Liver (tissue), 9 donors: Measurements from ENCODE around the gene LRRC47. TPM values are rescaled to one million over a fixed set of nuclear protein-coding genes. Genes with fewer than 3 reads are reported as not detected.

Experiments
- DNase-seq: peaks from one replicate; pipeline ENCODE4 v3.0.0-alpha.2; 2017; ENCODE audit warnings: low spot score
- H3K27ac ChIP-seq, 2 donors: one replicate each; pipeline ENCODE4 v1.7.0; 2013; ENCODE audit warnings: inconsistent platforms in 2 of 2, low read length in 2 of 2, control low read depth in 1 of 2, low read depth in 1 of 2, mild to moderate bottlenecking in 1 of 2
- H3K27me3 ChIP-seq, 4 donors: one replicate each; pipeline versions ENCODE4 v1.6.1 to v1.7.0; 2013; ENCODE audit warnings: low read length in 3 of 4, inconsistent platforms in 1 of 4, mild to moderate bottlenecking in 1 of 4, moderate library complexity in 1 of 4; ENCODE audit not compliant: control insufficient read depth in 4 of 4, insufficient read depth in 4 of 4
- H3K36me3 ChIP-seq, 4 donors: one replicate each; pipeline versions ENCODE4 v1.6.1 to v1.7.0; 2013; ENCODE audit warnings: low read length in 3 of 4, mild to moderate bottlenecking in 3 of 4, low read depth in 1 of 4, moderate library complexity in 1 of 4; ENCODE audit not compliant: control insufficient read depth in 4 of 4, insufficient read depth in 3 of 4
- H3K4me1 ChIP-seq, 4 donors: one replicate each; pipeline versions ENCODE4 v1.6.1 to v1.7.0; 2013; ENCODE audit warnings: low read length in 3 of 4, mild to moderate bottlenecking in 3 of 4, moderate library complexity in 1 of 4; ENCODE audit not compliant: control insufficient read depth in 4 of 4, insufficient read depth in 4 of 4
- H3K4me3 ChIP-seq, 3 donors: one replicate each; pipeline versions ENCODE4 v1.6.1 to v1.7.0; 2013; ENCODE audit warnings: low read length in 3 of 3, control low read depth in 1 of 3, low read depth in 1 of 3, mild to moderate bottlenecking in 1 of 3
- H3K9ac ChIP-seq, 2 donors: one replicate each; pipeline ENCODE4 v1.7.0; 2013; ENCODE audit warnings: low read length in 2 of 2, mild to moderate bottlenecking in 2 of 2, moderate library complexity in 2 of 2, control low read depth in 1 of 2, low read depth in 1 of 2
- H3K9me3 ChIP-seq, 4 donors: one replicate each; pipeline versions ENCODE4 v1.6.1 to v1.7.0; 2013; ENCODE audit warnings: low read length in 3 of 4; ENCODE audit not compliant: control insufficient read depth in 4 of 4
- EGR1 ChIP-seq, 2 donors: IDR thresholded peaks; 2 replicates each; pipeline ENCODE4 v1.6.1; 2016 to 2018; ENCODE audit warnings: antibody characterized with exemption in 2 of 2, low read depth in 2 of 2
- FOXA1 ChIP-seq: IDR thresholded peaks from 2 replicates; pipeline ENCODE4 v1.6.1; 2016; ENCODE audit warnings: antibody characterized with exemption
- FOXA2 ChIP-seq: IDR thresholded peaks from 2 replicates; pipeline ENCODE4 v1.6.1; 2016; ENCODE audit warnings: antibody characterized with exemption
- HNF4A ChIP-seq, 2 donors: conservative IDR thresholded peaks; 2 replicates each; pipeline ENCODE4 v1.6.1; 2016; ENCODE audit warnings: antibody characterized with exemption in 2 of 2, mild to moderate bottlenecking in 2 of 2
- HNF4G ChIP-seq: IDR thresholded peaks from 2 replicates; pipeline ENCODE4 v1.6.1; 2016; ENCODE audit warnings: antibody characterized with exemption
- MAX ChIP-seq: IDR thresholded peaks from 2 replicates; pipeline ENCODE4 v1.6.1; 2016; ENCODE audit warnings: antibody characterized with exemption
- NR2F2 ChIP-seq: IDR thresholded peaks from 2 replicates; pipeline ENCODE4 v1.6.1; 2016; ENCODE audit warnings: antibody characterized with exemption
- RAD21 ChIP-seq, 2 donors: IDR thresholded peaks; 2 replicates each; pipeline ENCODE4 v1.6.1; 2016; ENCODE audit warnings: antibody characterized with exemption in 2 of 2, mild to moderate bottlenecking in 2 of 2
- REST ChIP-seq: IDR thresholded peaks from 2 replicates; pipeline ENCODE4 v1.6.1; 2016; ENCODE audit warnings: antibody characterized with exemption, mild to moderate bottlenecking
- RXRA ChIP-seq, 2 donors: IDR thresholded peaks; 2 replicates each; pipeline ENCODE4 v1.6.1; 2017 to 2018; ENCODE audit warnings: antibody characterized with exemption in 2 of 2, mild to moderate bottlenecking in 1 of 2
- TAF1 ChIP-seq: conservative IDR thresholded peaks from 2 replicates; pipeline ENCODE4 v1.6.1; 2016; ENCODE audit warnings: antibody characterized with exemption, mild to moderate bottlenecking
- YY1 ChIP-seq: IDR thresholded peaks from 2 replicates; pipeline ENCODE4 v1.6.1; 2016; ENCODE audit warnings: antibody characterized with exemption, mild to moderate bottlenecking
- ZBTB33 ChIP-seq: IDR thresholded peaks from 2 replicates; pipeline ENCODE4 v1.6.1; 2016; ENCODE audit warnings: antibody characterized with exemption
- WGBS: extraction: QIAGEN DNeasy Blood & Tissue Kit; methylation state at CpG from one replicate; pipeline ENCODE4 v1.1.7; 2013; 5-methylcytosine and 5-hydroxymethylcytosine counted together
- polyA plus RNA-seq, 2 donors: library from polyadenylated mRNA; stranded (reverse) in 1 of 2; unstranded in 1 of 2; fragments of 200-250 nt in 1 of 2; fragments of >200 nt in 1 of 2; fragmentation: Nextera tagmentation in 1 of 2; extraction: Ambion mirVana in 1 of 2; gene quantifications; one replicate each; pipeline versions ENCODE4 v1.2.1 to v1.2.3, GENCODE V29; 2013 to 2015
- total RNA-seq, 2 donors: library from RNA; depleted of rRNA; stranded (reverse); fragments of >200 nt; gene quantifications; one replicate each; pipeline ENCODE4 v1.2.3, GENCODE V29; 2014
- TF ChIP-seq, protein P1 (sequence below): IDR thresholded peaks from 2 replicates; pipeline ENCODE4 v1.6.1; 2016; ENCODE audit warnings: antibody characterized with exemption
- donor health status: healthy.
- donor health status: healthy.
- donor health status: healthy.
- donor health status: healthy.
- donor health status: healthy.

LRRC47 gene
- total and polyA plus RNA-seq, 4 donors: 8.7 to 23.8 (median 15.4) TPM

- H3K36me3 ChIP-seq: peaks cover 1 to 29% (median 8%) of the 10 kb centered on the region in 4 donors
Measured at GRCh38 chr1:3736708-3737107, 59.6 kb downstream of the LRRC47 start.

DNA sequence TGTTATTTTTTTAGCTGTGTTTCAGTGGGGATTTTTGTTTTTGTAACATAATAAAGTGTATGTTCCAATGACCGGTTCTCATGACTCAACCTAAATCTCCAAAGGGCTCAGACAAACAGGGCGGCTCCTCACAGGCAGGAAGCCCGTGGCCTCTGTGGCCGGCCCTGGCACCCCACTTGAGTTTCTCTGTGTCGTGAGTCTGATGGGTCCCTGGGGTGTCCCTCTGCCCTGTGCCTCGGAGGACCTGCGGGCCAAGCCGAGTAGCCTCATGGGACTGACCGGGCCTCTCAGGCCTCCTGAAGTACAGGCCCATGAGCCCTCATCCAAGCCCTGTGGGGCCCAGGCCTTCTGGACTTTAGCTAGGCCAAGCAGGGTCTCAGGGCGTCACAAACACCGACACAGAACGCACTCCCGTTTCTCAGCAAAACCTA, 60.2 kb downstream of the LRRC47 start:
- Histone ChIP-seq H3K9me3 (no peaks in the 10 kb centered on the region), H3K36me3 (peaks cover 1 to 28% (median 8%) of the 10 kb centered on the region in 4 donors), H3K9ac (no peak overlapping the region), H3K27ac (no peak overlapping the region), H3K27me3 (no peaks in the 10 kb centered on the region), H3K4me3 (no peak overlapping the region), H3K4me1 (peaks cover 5 to 21% (median 16%) of the 10 kb centered on the region in 4 donors)
- TF ChIP-seq RAD21 (IDR thresholded peaks at IDR 0.05): no peak
- no peak for DNase-seq
- WGBS: 95% methylated on average over 13 of the region's 13 CpGs

More at GRCh38 chr1:3736708-3737107, 59.6 kb downstream of the LRRC47 start:
- no peak for TF ChIP-seq REST
- TF ChIP-seq MAX: no peak
- TF ChIP-seq EGR1 (IDR thresholded peaks at IDR 0.05; ENCODE audit: low read depth in 2 of 2): no peak
- no peak for TF ChIP-seq TAF1
- TF ChIP-seq RXRA (IDR thresholded peaks at IDR 0.05): no peak
- no peak for TF ChIP-seq ZBTB33
- no peak for TF ChIP-seq RAD21 (IDR thresholded peaks at IDR 0.05)
- TF ChIP-seq HNF4G: no peak
- TF ChIP-seq NR2F2: no peak
- no peak for TF ChIP-seq HNF4A (conservative IDR thresholded peaks at IDR 0.05)
- TF ChIP-seq FOXA1: no peak
- 94% methylated on average over 14 of the region's 14 CpGs for WGBS
- Histone ChIP-seq H3K27ac (no peak overlapping the region), H3K9me3 (no peaks in the 10 kb centered on the region), H3K4me3 (no peak overlapping the region), H3K4me1 (peaks cover 5 to 21% (median 16%) of the 10 kb centered on the region in 4 donors), H3K27me3 (no peaks in the 10 kb centered on the region), H3K9ac (no peak overlapping the region)
- no peak for DNase-seq

- WGBS: 89% methylated on average over 13 of the region's 13 CpGs
- no peak overlapping the region for H3K9ac ChIP-seq
- H3K4me1 ChIP-seq: peaks cover 3 to 20% (median 16%) of the 10 kb centered on the region in 4 donors
- DNase-seq: no peak
- H3K36me3 ChIP-seq: peaks cover 1 to 28% (median 8%) of the 10 kb centered on the region in 4 donors
- no peak overlapping the region for H3K27ac ChIP-seq
- H3K4me3 ChIP-seq: no peak overlapping the region
- H3K9me3 ChIP-seq: no peaks in the 10 kb centered on the region
- TF ChIP-seq REST (no peak), FOXA2 (no peak), YY1 (no peak)
- TF ChIP-seq, protein P1, sequence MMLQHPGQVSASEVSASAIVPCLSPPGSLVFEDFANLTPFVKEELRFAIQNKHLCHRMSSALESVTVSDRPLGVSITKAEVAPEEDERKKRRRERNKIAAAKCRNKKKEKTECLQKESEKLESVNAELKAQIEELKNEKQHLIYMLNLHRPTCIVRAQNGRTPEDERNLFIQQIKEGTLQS: no peak
- H3K27me3 ChIP-seq: no peaks in the 10 kb centered on the region
Measured at GRCh38 chr1:3735688-3736087, 60.6 kb downstream of the LRRC47 start.
